IPS-NIHi7 (cell line): ENCODE measurements around the gene UGGT2.
"Not testable (repeated sequence)": the region's sequence is repeated elsewhere in the genome, so short reads cannot be mapped to it uniquely, and the experiment has no call there.

ENCODE experiments used
- DNase-seq: peaks from one replicate; pipeline ENCODE4 v3.0.0; 2012; ENCODE audit warnings: mixed read lengths; ENCODE audit errors: extremely low spot score

The UGGT2 gene

GRCh38 chr13:96053003-96053703, at the start of gene UGGT2:
UGGT2 (minus strand) TSS chr13:96053401; CDS start chr13:96053312, 89 bp downstream.
- peak; percentile 97 for DNase-seq

- peak; percentile 24 for DNase-seq
These were observed 47.4 kb upstream of the UGGT2 start for GRCh38 chr13:96100457-96101220.

GRCh38 chr13:96093296-96094006, 40.2 kb upstream of the UGGT2 start:
- DNase-seq: no peak

GRCh38 chr13:96091164-96092117, 38.2 kb upstream of the UGGT2 start:
- peak; percentile 49 for DNase-seq

- peak; percentile 59 for DNase-seq
These were observed 37.3 kb upstream of the UGGT2 start for GRCh38 chr13:96090240-96091101.

- DNase-seq: peak; percentile 82
These were observed 36.6 kb upstream of the UGGT2 start, which contains the start of gene HS6ST3 for GRCh38 chr13:96089749-96090239. HS6ST3 (plus strand) TSS chr13:96090107.

GRCh38 chr13:96089139-96089538, 35.9 kb upstream of the UGGT2 start:
- DNase-seq: no peak

GRCh38 chr13:96086736-96087135, 33.5 kb upstream of the UGGT2 start:
- no peak for DNase-seq

GRCh38 chr13:96082640-96083039, 29.4 kb upstream of the UGGT2 start:
- no peak for DNase-seq

- no peak for DNase-seq
These were observed 28.7 kb upstream of the UGGT2 start for GRCh38 chr13:96081888-96082287.

GRCh38 chr13:96080676-96081075, 27.5 kb upstream of the UGGT2 start:
- DNase-seq: no peak

- DNase-seq: peak; percentile 23
These were observed 22.8 kb upstream of the UGGT2 start for GRCh38 chr13:96075953-96076543.

- DNase-seq: peak; percentile 37
These were observed 19.2 kb upstream of the UGGT2 start for GRCh38 chr13:96072392-96072791.

- DNase-seq: no peak
These were observed 18.3 kb upstream of the UGGT2 start for GRCh38 chr13:96071504-96071903.

GRCh38 chr13:96068729-96069128, 15.5 kb upstream of the UGGT2 start:
- DNase-seq: no peak

GRCh38 chr13:96065849-96066248, 12.6 kb upstream of the UGGT2 start:
- no peak for DNase-seq

GRCh38 chr13:96052656-96053002, 572 bp downstream of the UGGT2 start:
- no peak for DNase-seq

- DNase-seq: not testable (repeated sequence)
These were observed 1.3 kb downstream of the UGGT2 start for GRCh38 chr13:96051946-96052345.

- DNase-seq: not testable (repeated sequence)
These were observed 1.7 kb downstream of the UGGT2 start for GRCh38 chr13:96051491-96051890.

- not testable (repeated sequence) for DNase-seq
These were observed 2.2 kb downstream of the UGGT2 start for GRCh38 chr13:96050955-96051354.
